K562 (cell line): ENCODE results near the gene LHX5. TPM values are rescaled to one million over a fixed set of nuclear protein-coding genes. Genes with fewer than 3 reads are reported as not detected.
A peak's percentile ranks its signal among the peaks of the same experiment; 100 is the strongest.

Experiments
- ADNP ChIP-seq: fragments of 200-800 bp; sonication (Bioruptor generic); IDR thresholded peaks from 2 replicates; pipeline ENCODE4 v1.6.1; 2016; ENCODE audit warnings: missing genetic modification characterization, missing compliant biosample characterization
- CREBBP ChIP-seq: IDR thresholded peaks from one replicate; pipeline ENCODE4 v1.6.1; 2012; ENCODE audit warnings: low read depth, mild to moderate bottlenecking, control low read depth, inconsistent platforms, low read length
- DDX20 ChIP-seq: fragments of 450-650 bp; IDR thresholded peaks from 2 replicates; pipeline ENCODE4 v1.6.1; 2016; ENCODE audit warnings: missing genetic modification characterization, low read depth, mild to moderate bottlenecking, missing compliant biosample characterization, moderate library complexity
- ELF2 ChIP-seq: fragments of 250-450 bp; sonication (Bioruptor Pico); IDR thresholded peaks from 2 replicates; pipeline ENCODE4 v1.5.0; 2021; ENCODE audit warnings: mild to moderate bottlenecking
- ILF3 ChIP-seq: fragments of 450-650 bp; IDR thresholded peaks from 2 replicates; pipeline ENCODE4 v1.6.1; 2018; ENCODE audit warnings: antibody characterized with exemption, mild to moderate bottlenecking, moderate library complexity, borderline replicate concordance
- JUND ChIP-seq, 2 experiments: IDR thresholded peaks; 2 replicates in 1 of 2; 3 replicates in 1 of 2; pipeline ENCODE4 v1.6.1; 2011; ENCODE audit warnings: borderline replicate concordance in 2 of 2, low read depth in 2 of 2, low read length in 2 of 2, improper control_type of control experiment in 1 of 2, missing biosample characterization in 1 of 2, missing genetic modification characterization in 1 of 2, missing genetic modification reagents in 1 of 2
- KAT8 ChIP-seq: fragments of 450-650 bp; IDR thresholded peaks from 2 replicates; pipeline ENCODE4 v1.6.1; 2016; ENCODE audit warnings: low read depth, mild to moderate bottlenecking
- KLF16 ChIP-seq: IDR thresholded peaks from 2 replicates; pipeline ENCODE4 v1.6.1; 2016; ENCODE audit warnings: antibody characterized with exemption
- LEF1 ChIP-seq: fragments of 450-650 bp; IDR thresholded peaks from 2 replicates; pipeline ENCODE4 v1.6.1; 2016; ENCODE audit warnings: mild to moderate bottlenecking
- NCOA2 ChIP-seq, 2 experiments: fragments of 450-650 bp; IDR thresholded peaks; 2 replicates each; pipeline ENCODE4 v1.6.1; 2018; ENCODE audit warnings: mild to moderate bottlenecking in 2 of 2, moderate library complexity in 1 of 2; ENCODE audit not compliant: partially characterized antibody in 2 of 2
- POLR2A ChIP-seq: fragments of 450-650 bp; conservative IDR thresholded peaks from 2 replicates; pipeline ENCODE4 v1.6.1; 2016
- POLR2H ChIP-seq: IDR thresholded peaks from 2 replicates; pipeline ENCODE4 v1.6.1; 2016; ENCODE audit warnings: missing genetic modification characterization, low read depth, mild to moderate bottlenecking, control low read depth, missing compliant biosample characterization, moderate library complexity
- SIN3B ChIP-seq: fragments of 450-650 bp; IDR thresholded peaks from 2 replicates; pipeline ENCODE4 v1.6.1; 2017; ENCODE audit warnings: low read depth, mild to moderate bottlenecking, moderate library complexity
- SIX5 ChIP-seq, 2 experiments: IDR thresholded peaks; 2 replicates each; pipeline ENCODE4 v1.6.1; 2011; ENCODE audit warnings: low read length in 2 of 2, borderline replicate concordance in 1 of 2, low read depth in 1 of 2, mild to moderate bottlenecking in 1 of 2, moderate library complexity in 1 of 2; ENCODE audit not compliant: insufficient read depth in 1 of 2
- SMARCC2 ChIP-seq: fragments of 450-650 bp; IDR thresholded peaks from 2 replicates; pipeline ENCODE4 v1.6.1; 2017; ENCODE audit warnings: antibody characterized with exemption, moderate library complexity, mild to moderate bottlenecking, low read depth
- ZEB2 ChIP-seq: fragments of 450-650 bp; IDR thresholded peaks from 2 replicates; pipeline ENCODE4 v1.6.1; 2016
- ZFPM2 ChIP-seq: fragments of 250-450 bp; sonication (Bioruptor Pico); IDR thresholded peaks from 2 replicates; pipeline ENCODE4 v1.5.1; 2022; ENCODE audit warnings: mild to moderate bottlenecking
- ZNF232 ChIP-seq: sonication (generic); formaldehyde crosslinking; IDR thresholded peaks from 2 replicates; pipeline ENCODE4 v1.8.0; 2022; ENCODE audit warnings: mild to moderate bottlenecking, missing genetic modification reagents
- ZNF324 ChIP-seq: fragments of 250-450 bp; sonication (Bioruptor Pico); IDR thresholded peaks from 2 replicates; pipeline ENCODE4 v1.4.0; 2020; ENCODE audit warnings: mild to moderate bottlenecking
- ZNF589 ChIP-seq: fragments of 200-800 bp; sonication (Bioruptor generic); IDR thresholded peaks from 2 replicates; pipeline ENCODE4 v1.6.1; 2016; ENCODE audit warnings: low read depth, missing genetic modification characterization, missing compliant biosample characterization
- polyA plus RNA-seq, 8 experiments: library from polyadenylated mRNA; depleted of rRNA in 4 of 8; stranded (reverse) in 5 of 8; unstranded in 3 of 8; fragments of >200 nt; fragmentation: Nextera tagmentation in 2 of 8; fragmentation: Illumina TruSeq in 1 of 8; extraction: Ambion mirVana in 2 of 8; extraction: Trizol in 1 of 8; gene quantifications; 2 replicates each; pipeline versions ENCODE4 v1.2.1 to v1.2.3, GENCODE V29; 2011 to 2014; ENCODE audit warnings: inconsistent platforms in 1 of 8, missing spikeins in 1 of 8
- total RNA-seq, 7 experiments: library from RNA; depleted of rRNA in 6 of 7; stranded (reverse); fragments of >200 nt in 6 of 7; fragmentation: Illumina TruSeq in 2 of 7; extraction: Trizol in 2 of 7; gene quantifications; 2 replicates each; pipeline versions ENCODE4 v1.2.1 to v1.2.3, GENCODE V29; 2011 to 2021; ENCODE audit warnings: low replicate concordance in 1 of 7
- TF ChIP-seq, protein P1 (sequence below): fragments of 250-450 bp; sonication (Bioruptor Pico); IDR thresholded peaks from 2 replicates; pipeline ENCODE4 v1.8.0; 2021; ENCODE audit warnings: moderate library complexity, mild to moderate bottlenecking, inconsistent platforms
- TF ChIP-seq, protein P2 (sequence below): sonication (generic); formaldehyde crosslinking; IDR thresholded peaks from 2 replicates; pipeline ENCODE4 v1.8.0; 2023; ENCODE audit warnings: mild to moderate bottlenecking, missing genetic modification reagents
- TF ChIP-seq, protein P3 (sequence below): fragments of 450-650 bp; IDR thresholded peaks from one replicate; pipeline ENCODE4 v1.6.1; 2018; ENCODE audit warnings: mild to moderate bottlenecking, moderate library complexity; ENCODE audit not compliant: partially characterized antibody

The LHX5 gene
- total and polyA plus RNA-seq, 9 of the 15 experiments (the other 6 are each of a cell fraction or from before 2014, with no cell fraction given), result 0.04 to 0.17 (median 0.05) TPM; not detected in 6

DNA sequence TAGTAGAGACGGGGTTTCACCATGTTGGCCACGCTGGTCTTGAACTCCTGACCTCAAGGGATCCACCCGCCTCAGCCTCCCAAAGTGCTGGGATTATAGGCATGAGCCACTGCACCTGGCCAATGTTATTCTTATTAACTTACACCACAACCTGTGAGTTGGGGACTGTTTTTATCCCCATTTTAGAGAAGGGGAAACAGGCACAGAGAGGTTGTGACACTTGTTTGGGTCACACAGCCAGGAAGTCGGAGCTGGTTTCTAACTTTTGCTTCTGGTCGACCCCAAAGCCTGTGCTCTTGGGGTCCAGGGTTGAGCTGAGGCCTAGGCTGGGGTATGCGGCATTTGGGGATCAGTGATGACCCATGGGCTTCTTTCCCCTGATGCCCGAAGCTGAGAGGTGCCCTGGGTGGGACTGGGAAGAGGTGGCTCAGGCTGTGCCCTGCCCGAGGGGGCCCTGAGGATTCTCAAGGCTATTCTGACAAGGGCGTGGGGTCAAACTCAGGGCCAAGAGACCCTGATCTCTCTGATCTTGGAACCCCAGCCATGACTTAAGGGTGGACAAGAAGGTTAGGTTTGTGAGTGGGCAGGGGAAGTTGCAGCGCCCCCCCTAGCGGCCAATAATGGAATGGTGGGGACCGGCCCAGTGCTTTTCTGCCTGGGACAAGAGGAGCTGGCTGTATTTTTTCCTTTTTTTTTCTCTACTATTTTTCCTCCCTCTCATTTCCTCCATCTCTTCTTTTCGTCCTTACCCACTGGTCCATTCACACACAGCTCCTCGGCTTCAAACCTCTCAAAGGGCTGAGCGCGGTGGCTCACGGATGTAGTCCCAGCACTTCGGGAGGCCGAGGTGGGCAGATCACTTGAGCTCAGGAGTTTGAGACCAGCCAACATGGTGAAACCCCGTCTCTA is 46.5 kb downstream of the LHX5 start (continued):
- TF ChIP-seq DDX20 (tag) (no peak), ELF2 (CRISPR knock-in tag) (no peak), JUND (IDR thresholded peaks at IDR 0.05; ENCODE audit: borderline replicate concordance, low read depth, low read length) (0 out of 2 replicates have a peak, but pooled peaks have one; percentile 11), JUND (tag; IDR thresholded peaks at IDR 0.05; ENCODE audit: borderline replicate concordance, low read depth, low read length) (no peak), SIX5 (IDR thresholded peaks at IDR 0.05; ENCODE audit: borderline replicate concordance in 1 of 2, insufficient read depth in 1 of 2, low read depth in 1 of 2, low read length in 2 of 2) (no peak), ZEB2 (no peak), LEF1 (no peak), ADNP (peak; percentile 96), SMARCC2 (no peak), ZNF324 (CRISPR knock-in tag) (no peak), CREBBP (no peak), ZNF589 (CRISPR knock-in tag) (no peak), KLF16 (peak; percentile 44; the same call in 1 of the 2 replicates), POLR2H (tag) (no peak), ILF3 (no peak), ZFPM2 (CRISPR knock-in tag) (no peak), SIN3B (no peak), ZNF232 (no peak), NCOA2 (IDR thresholded peaks at IDR 0.05; ENCODE audit: partially characterized antibody in 2 of 2) (no peak), POLR2A (no peak), KAT8 (no peak)
- TF ChIP-seq, protein P1, sequence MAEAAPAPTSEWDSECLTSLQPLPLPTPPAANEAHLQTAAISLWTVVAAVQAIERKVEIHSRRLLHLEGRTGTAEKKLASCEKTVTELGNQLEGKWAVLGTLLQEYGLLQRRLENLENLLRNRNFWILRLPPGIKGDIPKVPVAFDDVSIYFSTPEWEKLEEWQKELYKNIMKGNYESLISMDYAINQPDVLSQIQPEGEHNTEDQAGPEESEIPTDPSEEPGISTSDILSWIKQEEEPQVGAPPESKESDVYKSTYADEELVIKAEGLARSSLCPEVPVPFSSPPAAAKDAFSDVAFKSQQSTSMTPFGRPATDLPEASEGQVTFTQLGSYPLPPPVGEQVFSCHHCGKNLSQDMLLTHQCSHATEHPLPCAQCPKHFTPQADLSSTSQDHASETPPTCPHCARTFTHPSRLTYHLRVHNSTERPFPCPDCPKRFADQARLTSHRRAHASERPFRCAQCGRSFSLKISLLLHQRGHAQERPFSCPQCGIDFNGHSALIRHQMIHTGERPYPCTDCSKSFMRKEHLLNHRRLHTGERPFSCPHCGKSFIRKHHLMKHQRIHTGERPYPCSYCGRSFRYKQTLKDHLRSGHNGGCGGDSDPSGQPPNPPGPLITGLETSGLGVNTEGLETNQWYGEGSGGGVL (CRISPR knock-in tag), result no peak
- TF ChIP-seq, protein P2, sequence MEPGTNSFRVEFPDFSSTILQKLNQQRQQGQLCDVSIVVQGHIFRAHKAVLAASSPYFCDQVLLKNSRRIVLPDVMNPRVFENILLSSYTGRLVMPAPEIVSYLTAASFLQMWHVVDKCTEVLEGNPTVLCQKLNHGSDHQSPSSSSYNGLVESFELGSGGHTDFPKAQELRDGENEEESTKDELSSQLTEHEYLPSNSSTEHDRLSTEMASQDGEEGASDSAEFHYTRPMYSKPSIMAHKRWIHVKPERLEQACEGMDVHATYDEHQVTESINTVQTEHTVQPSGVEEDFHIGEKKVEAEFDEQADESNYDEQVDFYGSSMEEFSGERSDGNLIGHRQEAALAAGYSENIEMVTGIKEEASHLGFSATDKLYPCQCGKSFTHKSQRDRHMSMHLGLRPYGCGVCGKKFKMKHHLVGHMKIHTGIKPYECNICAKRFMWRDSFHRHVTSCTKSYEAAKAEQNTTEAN (CRISPR knock-in tag), result no peak
- TF ChIP-seq, protein P3, sequence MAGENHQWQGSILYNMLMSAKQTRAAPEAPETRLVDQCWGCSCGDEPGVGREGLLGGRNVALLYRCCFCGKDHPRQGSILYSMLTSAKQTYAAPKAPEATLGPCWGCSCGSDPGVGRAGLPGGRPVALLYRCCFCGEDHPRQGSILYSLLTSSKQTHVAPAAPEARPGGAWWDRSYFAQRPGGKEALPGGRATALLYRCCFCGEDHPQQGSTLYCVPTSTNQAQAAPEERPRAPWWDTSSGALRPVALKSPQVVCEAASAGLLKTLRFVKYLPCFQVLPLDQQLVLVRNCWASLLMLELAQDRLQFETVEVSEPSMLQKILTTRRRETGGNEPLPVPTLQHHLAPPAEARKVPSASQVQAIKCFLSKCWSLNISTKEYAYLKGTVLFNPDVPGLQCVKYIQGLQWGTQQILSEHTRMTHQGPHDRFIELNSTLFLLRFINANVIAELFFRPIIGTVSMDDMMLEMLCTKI, result no peak
